HepG2 (cell line): ENCODE results near the gene SPATA33. TPM values are rescaled to one million over a fixed set of nuclear protein-coding genes. Genes with fewer than 3 reads are reported as not detected.

Source experiments
- ARID5B ChIP-seq: IDR thresholded peaks from 2 replicates; pipeline ENCODE4 v1.4.0; 2020; ENCODE audit warnings: mild to moderate bottlenecking, missing genetic modification reagents
- ETV5 ChIP-seq: IDR thresholded peaks from 2 replicates; pipeline ENCODE4 v1.6.1; 2018; ENCODE audit warnings: missing biosample characterization, missing genetic modification reagents, inconsistent platforms, borderline replicate concordance
- FOXP1 ChIP-seq, 2 experiments: fragments of 450-650 bp in 1 of 2; IDR thresholded peaks; 2 replicates each; pipeline ENCODE4 v1.6.1; 2017 to 2018; ENCODE audit warnings: antibody characterized with exemption in 1 of 2
- GABPA ChIP-seq, 2 experiments: IDR thresholded peaks; 2 replicates each; pipeline ENCODE4 v1.6.1; 2011 to 2016; ENCODE audit warnings: low read depth in 2 of 2, low read length in 1 of 2, missing biosample characterization in 1 of 2, missing genetic modification characterization in 1 of 2
- GTF3A ChIP-seq: sonication (generic); formaldehyde crosslinking; conservative IDR thresholded peaks from 2 replicates; pipeline ENCODE4 v1.4.0; 2020; ENCODE audit warnings: mild to moderate bottlenecking, missing genetic modification reagents
- IKZF1 ChIP-seq: fragments of 450-650 bp; IDR thresholded peaks from 2 replicates; pipeline ENCODE4 v1.7.1; 2016
- ISX ChIP-seq: sonication (generic); formaldehyde crosslinking; conservative IDR thresholded peaks from 2 replicates; pipeline ENCODE4 v1.5.0; 2020; ENCODE audit warnings: missing genetic modification reagents
- MEF2D ChIP-seq: sonication (generic); formaldehyde crosslinking; IDR thresholded peaks from 2 replicates; pipeline ENCODE4 v1.5.1; 2020; ENCODE audit warnings: mild to moderate bottlenecking, missing genetic modification reagents
- MTF1 ChIP-seq: sonication (generic); formaldehyde crosslinking; IDR thresholded peaks from 2 replicates; pipeline ENCODE4 v1.5.0; 2020; ENCODE audit warnings: missing genetic modification reagents
- MXI1 ChIP-seq: IDR thresholded peaks from 3 replicates; pipeline ENCODE4 v1.6.1; 2012; ENCODE audit warnings: low read depth, low read length, inconsistent platforms, borderline replicate concordance
- NAIF1 ChIP-seq: sonication (generic); formaldehyde crosslinking; IDR thresholded peaks from 2 replicates; pipeline ENCODE4 v1.5.0; 2020; ENCODE audit warnings: mild to moderate bottlenecking, missing genetic modification reagents, borderline replicate concordance
- NCOA1 ChIP-seq: sonication (generic); formaldehyde crosslinking; IDR thresholded peaks from 2 replicates; pipeline ENCODE4 v1.9.0; 2021; ENCODE audit warnings: missing genetic modification reagents
- NFATC3 ChIP-seq: sonication (generic); formaldehyde crosslinking; IDR thresholded peaks from 2 replicates; pipeline ENCODE4 v1.5.1; 2020; ENCODE audit warnings: mild to moderate bottlenecking, missing genetic modification reagents
- PLSCR1 ChIP-seq: sonication (generic); formaldehyde crosslinking; IDR thresholded peaks from 2 replicates; pipeline ENCODE4 v1.5.0; 2020; ENCODE audit warnings: missing genetic modification reagents, mild to moderate bottlenecking, borderline replicate concordance
- POLR2AphosphoS2 ChIP-seq: IDR thresholded peaks from 2 replicates; pipeline ENCODE4 v1.6.1; 2011; ENCODE audit warnings: low read depth, low read length, improper control_type of control experiment
- TOPORS ChIP-seq: sonication (generic); formaldehyde crosslinking; IDR thresholded peaks from 2 replicates; pipeline ENCODE4 v1.8.0; 2023; ENCODE audit warnings: mild to moderate bottlenecking, missing genetic modification reagents
- ZFP36 ChIP-seq: fragments of 150-350 bp; IDR thresholded peaks from 2 replicates; pipeline ENCODE4 v1.6.1; 2018; ENCODE audit warnings: borderline replicate concordance, low read length, low read depth; ENCODE audit not compliant: partially characterized antibody
- ZFP37 ChIP-seq: sonication (generic); formaldehyde crosslinking; IDR thresholded peaks from 2 replicates; pipeline ENCODE4 v1.4.0; 2020; ENCODE audit warnings: missing genetic modification reagents, borderline replicate concordance
- ZNF292 ChIP-seq: sonication (generic); formaldehyde crosslinking; IDR thresholded peaks from 2 replicates; pipeline ENCODE4 v1.8.1; 2022; ENCODE audit warnings: mild to moderate bottlenecking, low read depth, missing genetic modification reagents, borderline replicate concordance
- ZNF564 ChIP-seq: sonication (generic); formaldehyde crosslinking; IDR thresholded peaks from 2 replicates; pipeline ENCODE4 v1.8.1; 2023; ENCODE audit warnings: mild to moderate bottlenecking, missing genetic modification reagents
- ZNF629 ChIP-seq: sonication (generic); formaldehyde crosslinking; conservative IDR thresholded peaks from 2 replicates; pipeline ENCODE4 v1.5.0; 2020; ENCODE audit warnings: missing genetic modification reagents
- ZSCAN22 ChIP-seq: sonication (generic); formaldehyde crosslinking; IDR thresholded peaks from 2 replicates; pipeline ENCODE4 v1.4.0; 2020; ENCODE audit warnings: mild to moderate bottlenecking, missing genetic modification reagents
- polyA plus RNA-seq, 8 experiments: library from polyadenylated mRNA; depleted of rRNA in 3 of 8; stranded (reverse) in 7 of 8; unstranded in 1 of 8; fragments of >200 nt; fragmentation: Illumina TruSeq in 4 of 8; extraction: Trizol in 4 of 8; gene quantifications; 2 replicates each; pipeline versions ENCODE4 v1.2.1 to v1.2.3, GENCODE V29; 2011 to 2016; ENCODE audit warnings: low read depth in 4 of 8, missing spikeins in 1 of 8, mixed read lengths in 1 of 8; ENCODE audit not compliant: insufficient read depth in 1 of 8
- total RNA-seq, 5 experiments: library from RNA; depleted of rRNA; stranded (reverse); fragments of >200 nt; fragmentation: Illumina TruSeq; extraction: Trizol; gene quantifications; 2 replicates each; pipeline ENCODE4 v1.2.3, GENCODE V29; 2016; ENCODE audit warnings: low read depth in 1 of 5
- TF ChIP-seq, protein P1 (sequence below): sonication (generic); formaldehyde crosslinking; IDR thresholded peaks from 2 replicates; pipeline ENCODE4 v1.4.0; 2020; ENCODE audit warnings: missing genetic modification reagents

Gene SPATA33
- total and polyA plus RNA-seq, 2 of the 13 experiments (the other 11 are each of a cell fraction or from before 2014, with no cell fraction given), result 5.7 to 11.0 TPM

- TF ChIP-seq TOPORS (CRISPR knock-in tag) (peak; percentile 72), MEF2D (CRISPR knock-in tag) (no peak; the same call in 1 of the 2 replicates), ZFP37 (CRISPR knock-in tag) (0 out of 2 replicates have a peak, but pooled peaks have one; percentile 15), POLR2AphosphoS2 (no peak), ISX (CRISPR knock-in tag) (no peak; the same call in 1 of the 2 replicates), GABPA (IDR thresholded peaks at IDR 0.05; ENCODE audit: low read depth, low read length) (peak; percentile 99), GABPA (CRISPR knock-in tag; IDR thresholded peaks at IDR 0.05; ENCODE audit: low read depth) (peak; percentile 90), ZNF292 (CRISPR knock-in tag) (no peak), ETV5 (CRISPR knock-in tag) (peak; percentile 93), ZNF629 (CRISPR knock-in tag) (no peak), IKZF1 (no peak), MTF1 (CRISPR knock-in tag) (peak; percentile 91), NAIF1 (peak; percentile 96; the same call in 1 of the 2 replicates), ZNF564 (CRISPR knock-in tag) (no peak; the same call in none of the 2 replicates), GTF3A (CRISPR knock-in tag) (no peak), ZFP36 (no peak), PLSCR1 (no peak), NCOA1 (CRISPR knock-in tag) (peak; percentile 77; the same call in 1 of the 2 replicates), ARID5B (peak; percentile 65), ZSCAN22 (0 out of 2 replicates have a peak, but pooled peaks have one; percentile 40), FOXP1 (IDR thresholded peaks at IDR 0.05) (no peak), FOXP1 (CRISPR knock-in tag; IDR thresholded peaks at IDR 0.05) (no peak), NFATC3 (CRISPR knock-in tag) (peak; percentile 40; the same call in 1 of the 2 replicates), MXI1 (peak; percentile 99)
- TF ChIP-seq, protein P1, sequence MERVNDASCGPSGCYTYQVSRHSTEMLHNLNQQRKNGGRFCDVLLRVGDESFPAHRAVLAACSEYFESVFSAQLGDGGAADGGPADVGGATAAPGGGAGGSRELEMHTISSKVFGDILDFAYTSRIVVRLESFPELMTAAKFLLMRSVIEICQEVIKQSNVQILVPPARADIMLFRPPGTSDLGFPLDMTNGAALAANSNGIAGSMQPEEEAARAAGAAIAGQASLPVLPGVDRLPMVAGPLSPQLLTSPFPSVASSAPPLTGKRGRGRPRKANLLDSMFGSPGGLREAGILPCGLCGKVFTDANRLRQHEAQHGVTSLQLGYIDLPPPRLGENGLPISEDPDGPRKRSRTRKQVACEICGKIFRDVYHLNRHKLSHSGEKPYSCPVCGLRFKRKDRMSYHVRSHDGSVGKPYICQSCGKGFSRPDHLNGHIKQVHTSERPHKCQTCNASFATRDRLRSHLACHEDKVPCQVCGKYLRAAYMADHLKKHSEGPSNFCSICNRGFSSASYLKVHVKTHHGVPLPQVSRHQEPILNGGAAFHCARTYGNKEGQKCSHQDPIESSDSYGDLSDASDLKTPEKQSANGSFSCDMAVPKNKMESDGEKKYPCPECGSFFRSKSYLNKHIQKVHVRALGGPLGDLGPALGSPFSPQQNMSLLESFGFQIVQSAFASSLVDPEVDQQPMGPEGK (CRISPR knock-in tag), result peak; percentile 26; the same call in 1 of the 2 replicates
Measured at GRCh38 chr16:89657442-89658220, at the start of gene SPATA33, which contains the start of gene CHMP1A (continued).
